Subcutaneous adipose tissue (tissue), 4 donors: ENCODE results near the gene SUMF1. TPM values are rescaled to one million over a fixed set of nuclear protein-coding genes. Genes with fewer than 3 reads are reported as not detected.

Experiments used
- total RNA-seq, 4 donors: library from RNA; depleted of rRNA; stranded (reverse); fragments of >200 nt; gene quantifications; one replicate each; pipeline ENCODE4 v1.1.0, GENCODE V29; 2016
- TF ChIP-seq, protein P1 (sequence below): fragments of 450-650 bp; IDR thresholded peaks from one replicate; pipeline ENCODE4 v1.5.1; 2016; ENCODE audit warnings: low read depth, mild to moderate bottlenecking, control low read depth, antibody characterized with exemption, moderate library complexity

SUMF1 gene
- 100 to 1,000 TPM in 1 of 4 donors, 10 to 100 TPM in 3; 44.3 to 102 (median 68.5) TPM for total RNA-seq

DNA sequence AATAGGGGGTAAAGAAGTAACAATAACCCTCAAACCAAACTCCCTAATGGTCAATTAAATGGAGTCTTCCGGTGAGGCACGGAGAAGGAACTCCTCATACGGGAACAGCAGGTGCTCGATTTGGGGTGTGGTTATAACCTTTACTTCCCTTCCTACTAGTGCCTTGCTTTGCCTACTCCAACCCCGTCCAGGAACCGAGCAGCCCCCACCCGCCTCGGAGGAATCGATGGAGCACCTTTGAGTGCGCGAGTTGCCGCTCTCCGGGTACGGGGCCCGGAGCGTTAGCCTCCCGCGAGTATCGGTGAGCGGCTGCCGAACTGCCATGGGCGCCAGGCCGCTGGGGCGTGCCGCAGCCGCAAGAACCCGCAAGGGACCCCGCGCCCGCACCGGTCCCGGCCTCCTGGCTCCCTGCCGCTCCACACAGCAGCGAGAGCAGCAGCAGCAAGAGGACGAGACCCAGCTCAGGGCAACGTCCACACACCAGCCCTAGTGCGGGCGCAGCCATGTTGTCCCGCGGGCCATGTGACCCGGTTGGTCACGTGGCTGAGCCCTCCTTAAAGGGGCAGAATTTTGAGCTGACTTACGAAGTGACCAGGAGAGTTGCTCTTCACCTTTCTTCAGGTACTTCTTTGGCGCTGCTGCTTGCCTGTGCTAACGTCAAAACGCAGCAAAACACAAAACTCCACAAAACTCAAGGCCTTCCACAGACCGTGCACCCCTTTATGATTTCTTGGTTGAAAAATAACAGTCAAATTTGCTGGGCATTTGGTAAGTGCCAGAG is at the start of gene SUMF1:
Gene SUMF1 (minus strand): TSS at position 529 of the 781 bp plus-strand sequence. CDS start 24 bp downstream, at position 505.
- TF ChIP-seq, protein P1, sequence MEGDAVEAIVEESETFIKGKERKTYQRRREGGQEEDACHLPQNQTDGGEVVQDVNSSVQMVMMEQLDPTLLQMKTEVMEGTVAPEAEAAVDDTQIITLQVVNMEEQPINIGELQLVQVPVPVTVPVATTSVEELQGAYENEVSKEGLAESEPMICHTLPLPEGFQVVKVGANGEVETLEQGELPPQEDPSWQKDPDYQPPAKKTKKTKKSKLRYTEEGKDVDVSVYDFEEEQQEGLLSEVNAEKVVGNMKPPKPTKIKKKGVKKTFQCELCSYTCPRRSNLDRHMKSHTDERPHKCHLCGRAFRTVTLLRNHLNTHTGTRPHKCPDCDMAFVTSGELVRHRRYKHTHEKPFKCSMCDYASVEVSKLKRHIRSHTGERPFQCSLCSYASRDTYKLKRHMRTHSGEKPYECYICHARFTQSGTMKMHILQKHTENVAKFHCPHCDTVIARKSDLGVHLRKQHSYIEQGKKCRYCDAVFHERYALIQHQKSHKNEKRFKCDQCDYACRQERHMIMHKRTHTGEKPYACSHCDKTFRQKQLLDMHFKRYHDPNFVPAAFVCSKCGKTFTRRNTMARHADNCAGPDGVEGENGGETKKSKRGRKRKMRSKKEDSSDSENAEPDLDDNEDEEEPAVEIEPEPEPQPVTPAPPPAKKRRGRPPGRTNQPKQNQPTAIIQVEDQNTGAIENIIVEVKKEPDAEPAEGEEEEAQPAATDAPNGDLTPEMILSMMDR = no peak

DNA sequence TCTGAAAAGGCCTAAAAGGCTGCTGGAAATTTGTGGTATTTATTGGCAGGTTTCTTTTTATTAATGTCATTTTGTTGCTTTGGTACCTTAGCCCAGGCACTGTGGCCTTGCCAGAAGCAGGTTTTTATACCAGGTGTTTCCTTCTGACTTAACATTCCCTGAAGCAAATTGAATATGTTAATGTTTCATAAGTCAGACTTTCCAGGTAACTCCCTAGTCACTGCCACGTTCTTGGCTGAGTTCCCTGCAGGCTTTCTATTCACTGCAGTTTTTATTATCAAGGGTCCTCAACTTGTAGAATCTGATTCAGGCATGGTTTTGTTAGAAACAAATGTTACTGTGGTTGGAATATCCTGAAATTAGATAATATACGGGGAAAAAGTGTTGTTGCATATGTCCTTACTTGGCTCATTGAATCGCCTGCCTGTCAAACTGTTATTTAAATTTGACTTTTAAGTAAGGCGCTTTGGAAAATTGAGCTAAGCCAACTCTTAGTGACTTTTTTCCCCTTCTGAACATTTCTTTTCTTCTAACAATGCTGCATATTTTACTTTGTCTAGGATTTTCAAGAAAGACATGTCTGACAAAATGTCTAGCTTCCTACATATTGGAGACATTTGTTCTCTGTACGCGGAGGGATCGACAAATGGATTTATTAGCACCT is 49.0 kb upstream of the SUMF1 start:
- TF ChIP-seq, protein P1 = no peak

DNA sequence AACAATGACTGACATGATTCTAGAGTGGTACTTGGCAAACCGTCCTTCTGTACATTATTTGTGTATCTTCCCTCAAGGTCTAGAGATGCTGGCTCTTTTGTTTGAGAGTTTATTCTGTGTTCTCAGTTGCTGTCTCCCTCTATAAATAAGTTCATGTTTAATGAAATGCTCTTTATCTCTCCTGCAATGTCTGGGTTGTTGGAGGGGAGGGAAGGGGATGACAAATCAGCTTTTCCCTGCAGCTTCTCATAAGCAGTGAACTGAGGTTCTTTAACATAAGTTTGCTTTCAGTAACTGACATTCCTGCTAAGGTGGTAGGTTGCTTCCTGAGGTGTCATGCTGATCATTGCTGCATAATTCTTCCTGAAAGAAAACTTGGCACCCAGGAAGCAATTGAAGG is 47.8 kb upstream of the SUMF1 start:
- TF ChIP-seq, protein P1 = no peak

DNA sequence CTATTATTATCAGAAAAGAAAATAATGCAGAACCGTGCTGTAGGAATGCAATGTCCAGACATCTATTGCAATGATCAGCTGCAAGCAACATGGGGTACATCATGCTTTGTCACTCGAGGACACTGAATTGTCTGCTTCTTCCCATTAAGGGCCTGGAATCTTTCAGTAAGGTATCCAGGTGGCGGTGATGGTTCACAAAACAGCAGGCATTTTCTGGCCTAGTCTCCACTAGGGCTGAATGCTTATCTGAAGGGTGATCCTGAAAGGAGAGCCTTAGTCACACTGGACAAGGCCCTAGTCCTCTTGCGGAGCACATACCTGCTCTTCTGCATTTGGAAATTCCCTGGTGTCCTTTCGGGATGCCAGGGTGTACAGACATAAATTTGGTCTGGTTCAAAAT is 47.3 kb upstream of the SUMF1 start:
- TF ChIP-seq, protein P1 = no peak

DNA sequence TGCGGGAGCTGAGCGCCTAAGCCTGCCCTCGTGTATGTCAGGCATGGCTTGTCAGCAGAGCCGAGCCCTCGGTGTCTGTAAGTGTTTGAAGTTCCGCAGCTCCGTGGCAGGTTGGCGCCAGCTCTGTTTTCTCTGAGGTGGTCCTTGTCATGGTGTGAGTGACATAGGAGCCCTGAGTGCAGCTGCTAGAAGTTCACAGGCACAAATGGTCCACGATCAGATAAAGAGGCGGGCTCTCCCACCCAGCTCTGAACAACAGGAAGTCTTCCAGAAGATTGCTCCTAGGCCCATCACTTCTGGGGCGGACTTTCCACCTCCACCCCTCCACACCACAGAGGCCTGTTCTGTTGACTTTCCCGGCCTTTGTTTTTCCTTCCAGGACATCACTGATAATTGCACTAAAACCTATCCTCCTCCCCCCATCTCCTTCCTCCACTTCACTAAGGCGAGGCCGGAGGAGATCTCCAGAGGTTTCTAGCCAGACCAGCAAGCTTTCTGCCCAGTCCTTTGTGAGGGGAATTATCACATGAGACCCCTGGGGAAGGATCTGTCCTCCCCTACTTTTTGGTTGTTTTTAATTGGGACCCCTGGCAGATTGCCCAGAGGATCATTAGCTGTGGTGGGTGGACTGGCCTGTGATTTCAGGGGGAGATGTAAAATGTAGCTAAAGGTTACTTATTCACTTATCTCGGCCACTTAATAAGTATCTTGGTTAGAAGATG is 46.0 kb upstream of the SUMF1 start:
- TF ChIP-seq, protein P1 = no peak

DNA sequence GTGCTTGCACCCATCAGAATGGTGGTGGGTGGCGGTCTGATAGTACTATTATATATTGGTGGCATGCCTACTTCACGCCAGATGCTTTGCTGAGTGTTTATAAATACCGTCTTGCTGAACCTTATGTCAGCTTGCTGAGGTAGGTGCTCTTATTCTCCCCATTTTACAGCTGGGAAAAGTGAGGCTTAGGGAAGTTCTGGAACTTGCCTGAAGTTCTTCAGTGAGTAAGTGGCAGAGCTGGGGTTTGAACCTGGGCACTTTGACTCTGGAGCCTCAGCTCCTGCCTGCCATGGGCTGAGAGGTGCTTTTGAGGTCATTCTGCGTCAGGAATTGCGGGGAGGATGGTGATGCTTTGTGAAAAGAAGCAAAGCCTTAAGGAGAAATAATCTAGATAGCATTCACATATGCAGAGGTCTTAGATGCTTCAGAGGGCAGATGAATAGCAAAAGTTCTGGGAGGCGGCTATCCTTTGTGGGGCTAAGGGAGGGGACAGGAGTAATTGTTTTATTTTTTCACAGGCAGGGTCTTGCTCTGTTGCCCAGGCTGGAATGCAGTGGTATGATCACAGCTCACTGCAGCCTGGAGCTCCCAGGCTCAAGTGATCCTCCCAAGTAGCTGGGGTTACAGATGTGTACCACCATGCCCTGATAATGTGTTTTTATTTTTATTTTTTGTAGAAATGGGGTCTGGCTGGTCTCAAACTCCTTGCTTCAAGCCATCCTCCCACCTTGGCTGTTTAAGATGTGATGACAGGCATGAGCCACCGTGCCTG is 44.6 kb upstream of the SUMF1 start:
- TF ChIP-seq, protein P1 = no peak
